Ectodermal cell (in vitro differentiated cells): ENCODE measurements around the gene ZBTB38.

ENCODE experiments used
- H3K27ac ChIP-seq: 2 replicates; pipeline ENCODE4 v1.7.0; 2013; ENCODE audit warnings: mild to moderate bottlenecking, low read depth, low read length; ENCODE audit not compliant: insufficient read depth, poor library complexity, severe bottlenecking
- H3K27me3 ChIP-seq: 2 replicates; pipeline ENCODE4 v1.7.0; 2013; ENCODE audit warnings: mild to moderate bottlenecking, low read length; ENCODE audit not compliant: insufficient read depth, control insufficient read depth, poor library complexity, severe bottlenecking
- H3K36me3 ChIP-seq: one replicate; pipeline ENCODE4 v1.7.0; 2013; ENCODE audit warnings: low read length; ENCODE audit not compliant: control insufficient read depth, insufficient read depth
- H3K4me1 ChIP-seq: one replicate; pipeline ENCODE4 v1.7.0; 2013; ENCODE audit warnings: low read length; ENCODE audit not compliant: control insufficient read depth, insufficient read depth
- H3K4me3 ChIP-seq: 2 replicates; pipeline ENCODE4 v1.7.0; 2013; ENCODE audit warnings: low read depth, low read length, control low read depth; ENCODE audit not compliant: insufficient read depth
- H3K9me3 ChIP-seq: 2 replicates; pipeline ENCODE4 v1.7.0; 2013; ENCODE audit warnings: mild to moderate bottlenecking, low read length, moderate library complexity; ENCODE audit not compliant: control insufficient read depth
- WGBS, 2 experiments: methylation state at CpG; one replicate each; pipeline ENCODE4 v1.1.7; 2013; ENCODE audit warnings: missing lambda C conversion rate in 2 of 2; 5-methylcytosine and 5-hydroxymethylcytosine counted together

Gene ZBTB38

DNA sequence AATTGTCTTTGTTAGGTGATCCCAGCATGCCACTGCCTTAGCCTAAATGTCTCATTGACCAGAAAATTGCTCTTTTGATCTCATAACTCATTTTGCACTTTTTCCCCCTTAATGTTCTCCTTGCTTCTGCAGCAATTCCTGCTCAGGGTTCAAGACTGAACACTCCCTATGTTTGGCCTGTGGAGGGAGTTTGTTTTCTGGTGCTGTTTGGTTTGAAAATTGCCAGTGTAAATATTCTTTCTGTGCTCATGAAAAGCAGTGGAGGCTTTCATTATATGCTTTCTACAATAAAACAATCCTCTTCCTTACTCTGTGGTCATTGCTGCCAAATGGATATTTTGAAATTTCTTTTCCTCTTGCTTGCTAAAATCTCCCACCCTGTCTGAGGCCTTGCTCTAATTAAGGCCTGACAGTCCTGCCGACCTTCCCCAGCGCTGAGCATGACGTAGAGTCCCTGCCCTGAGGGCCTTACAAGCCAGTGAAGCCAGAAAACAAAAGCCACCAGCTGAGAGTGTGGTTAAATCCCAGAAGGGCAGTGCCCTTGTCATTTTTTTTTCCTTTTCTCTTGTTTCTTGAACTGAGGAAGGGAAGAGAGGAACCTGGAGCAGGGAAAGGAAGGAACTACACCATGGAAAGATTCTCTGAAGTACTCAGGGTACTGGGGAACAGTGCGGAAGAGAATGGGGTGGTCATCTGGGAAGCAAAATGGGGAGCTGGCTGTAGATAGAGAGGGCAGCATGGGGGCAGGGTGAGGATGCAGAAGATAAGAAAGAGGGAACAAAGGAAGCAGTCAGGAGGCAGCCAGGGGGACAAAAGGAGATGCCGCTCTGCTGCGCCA, 24.8 kb downstream of the ZBTB38 start:
- Histone ChIP-seq H3K4me1 (peaks cover 30% of the 10 kb centered on the region), H3K9me3 (no peaks in the 10 kb centered on the region), H3K4me3 (no peak overlapping the region), H3K27me3 (no peaks in the 10 kb centered on the region), H3K27ac (peak overlapping the region; percentile 93), H3K36me3 (no peaks in the 10 kb centered on the region)
- WGBS, 2 experiments, result 7% methylated on average over 6 of the region's 6 CpGs

DNA sequence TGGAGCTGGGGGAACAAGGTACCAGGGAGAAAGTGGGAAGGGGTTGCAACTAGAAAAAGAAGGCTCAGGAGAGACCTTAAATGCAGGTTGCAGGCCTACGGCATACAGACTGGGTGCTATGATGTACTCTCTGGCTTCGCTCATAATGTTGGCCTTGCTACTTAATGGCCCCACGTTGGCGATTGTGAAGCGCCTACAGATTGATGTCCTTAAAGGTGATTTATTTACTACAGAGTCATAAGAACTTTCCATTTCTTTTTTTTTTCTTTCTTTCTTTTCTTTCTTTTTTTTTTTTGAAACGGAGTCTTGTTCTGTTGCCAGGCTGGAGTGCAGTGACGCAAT, 25.4 kb downstream of the ZBTB38 start:
- Histone ChIP-seq H3K9me3 (no peaks in the 10 kb centered on the region), H3K27ac (peak overlapping the region; percentile 93), H3K4me1 (peaks cover 30% of the 10 kb centered on the region)

DNA sequence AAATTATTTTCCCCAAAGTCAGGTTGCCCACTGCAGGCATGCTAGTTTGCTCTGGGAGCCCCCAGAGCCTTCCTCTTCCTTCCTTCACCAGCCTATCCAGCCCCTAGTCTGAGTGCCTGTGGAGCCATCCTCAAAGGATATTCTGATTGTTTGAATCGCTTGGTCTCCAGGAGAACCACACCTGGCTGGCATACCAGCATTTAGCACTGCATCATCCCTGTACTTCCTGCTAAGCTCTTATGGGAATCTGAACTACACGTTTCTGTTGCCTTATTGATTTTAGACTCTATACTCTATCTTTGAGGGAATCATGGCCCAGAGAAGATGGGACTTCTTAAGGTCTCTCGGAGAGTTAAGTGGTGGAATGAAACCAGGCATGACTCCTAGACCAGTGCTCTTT, 26.3 kb downstream of the ZBTB38 start:
- Histone ChIP-seq H3K4me3 (no peak overlapping the region), H3K36me3 (no peaks in the 10 kb centered on the region), H3K27ac (no peak overlapping the region), H3K4me1 (peaks cover 30% of the 10 kb centered on the region), H3K27me3 (no peaks in the 10 kb centered on the region), H3K9me3 (no peaks in the 10 kb centered on the region)
- WGBS, 2 experiments, result 95 to 96% methylated on average over 3 of the region's 3 CpGs

More for the DNA sequence above, 25.4 kb downstream of the ZBTB38 start:
- Histone ChIP-seq H3K27me3 (no peaks in the 10 kb centered on the region), H3K36me3 (no peaks in the 10 kb centered on the region), H3K4me3 (no peak overlapping the region)
- WGBS, 2 experiments, result 74 to 77% methylated on average over 7 of the region's 7 CpGs

DNA sequence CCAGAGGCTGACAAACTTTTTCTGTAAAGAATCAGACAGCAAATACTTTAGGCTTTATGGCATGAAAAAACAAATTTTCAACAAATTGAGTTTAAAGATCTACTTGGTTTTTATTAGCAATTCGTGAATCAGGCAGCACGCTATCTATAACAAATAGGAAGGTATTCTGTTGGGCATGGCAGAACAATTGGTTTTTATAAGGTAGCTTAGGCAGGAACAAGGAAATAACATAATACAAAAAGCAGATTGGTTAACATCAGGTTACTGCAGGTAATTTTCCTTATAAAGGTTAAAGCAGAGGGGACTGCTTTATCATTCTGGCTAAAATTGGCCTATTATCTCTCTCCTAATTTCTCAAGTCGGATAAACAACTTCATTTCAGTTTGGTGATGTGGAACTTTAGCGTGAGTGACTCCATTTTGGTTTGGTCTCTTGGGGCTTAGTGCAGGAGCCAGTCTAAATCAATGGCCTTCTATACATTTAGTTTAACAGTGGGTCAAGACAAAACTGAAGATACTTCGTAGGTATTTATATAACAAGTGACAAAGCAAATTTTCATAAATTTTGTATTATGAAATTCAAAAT, 26.8 kb downstream of the ZBTB38 start:
- Histone ChIP-seq H3K9me3 (no peaks in the 10 kb centered on the region), H3K36me3 (no peaks in the 10 kb centered on the region), H3K27me3 (no peaks in the 10 kb centered on the region), H3K27ac (no peak overlapping the region), H3K4me1 (peaks cover 30% of the 10 kb centered on the region), H3K4me3 (no peak overlapping the region)
- WGBS, 2 experiments, result 91 to 92% methylated on average over 4 of the region's 5 CpGs

DNA sequence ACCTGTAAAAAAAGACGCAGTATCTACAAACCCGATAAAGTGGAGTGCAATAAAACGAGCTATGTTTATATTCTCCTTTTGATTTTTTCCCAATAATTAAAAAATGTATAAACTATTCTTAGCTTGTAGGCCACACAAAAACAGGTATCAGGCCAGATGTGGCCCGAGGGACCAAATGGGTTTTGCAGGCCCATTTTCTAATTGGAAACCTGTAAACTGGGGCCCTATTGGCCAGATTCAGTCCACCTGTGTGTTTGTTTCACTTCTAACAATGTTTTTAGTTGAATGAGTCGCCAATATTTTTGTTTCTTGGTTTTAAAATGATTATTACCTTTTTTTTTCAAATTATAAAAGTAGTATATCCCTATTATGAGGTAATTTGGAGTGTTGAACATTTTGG, 29.7 kb downstream of the ZBTB38 start:
- H3K36me3 ChIP-seq, result no peaks in the 10 kb centered on the region
- no peak overlapping the region for H3K27ac ChIP-seq
- WGBS, 2 experiments, result 90 to 98% methylated on average over 3 to 4 of the region's 5 CpGs
- H3K4me3 ChIP-seq, result no peak overlapping the region
- H3K4me1 ChIP-seq, result peaks cover 16% of the 10 kb centered on the region
- no peaks in the 10 kb centered on the region for H3K9me3 ChIP-seq
- H3K27me3 ChIP-seq, result peaks cover under 1% of the 10 kb centered on the region

DNA sequence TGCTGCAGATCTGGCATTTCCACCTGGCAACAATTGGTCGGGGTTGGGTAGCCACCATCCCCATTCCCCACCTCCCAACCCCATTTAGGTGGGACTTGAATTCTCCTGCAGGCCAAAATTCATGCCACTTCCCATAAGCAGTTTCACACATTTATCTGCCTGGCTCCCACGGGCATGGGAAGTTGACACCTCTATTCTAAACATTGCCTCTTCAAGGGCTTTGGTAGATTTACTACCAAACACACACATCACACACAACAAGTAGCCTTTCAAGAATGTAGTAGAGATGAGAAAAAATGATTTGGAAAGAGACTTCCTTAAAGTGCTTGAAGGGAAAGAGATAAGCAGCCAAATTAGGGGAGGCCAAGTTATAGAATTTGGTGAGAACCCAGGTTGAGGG, 30.9 kb downstream of the ZBTB38 start:
- H3K4me3 ChIP-seq, result no peak overlapping the region
- H3K4me1 ChIP-seq, result peaks cover 5% of the 10 kb centered on the region
- peaks cover 8% of the 10 kb centered on the region for H3K27me3 ChIP-seq
- no peak overlapping the region for H3K27ac ChIP-seq
- no peaks in the 10 kb centered on the region for H3K36me3 ChIP-seq
- 60 to 81% methylated on average over 2 of the region's 2 CpGs for WGBS, 2 experiments
- no peaks in the 10 kb centered on the region for H3K9me3 ChIP-seq

DNA sequence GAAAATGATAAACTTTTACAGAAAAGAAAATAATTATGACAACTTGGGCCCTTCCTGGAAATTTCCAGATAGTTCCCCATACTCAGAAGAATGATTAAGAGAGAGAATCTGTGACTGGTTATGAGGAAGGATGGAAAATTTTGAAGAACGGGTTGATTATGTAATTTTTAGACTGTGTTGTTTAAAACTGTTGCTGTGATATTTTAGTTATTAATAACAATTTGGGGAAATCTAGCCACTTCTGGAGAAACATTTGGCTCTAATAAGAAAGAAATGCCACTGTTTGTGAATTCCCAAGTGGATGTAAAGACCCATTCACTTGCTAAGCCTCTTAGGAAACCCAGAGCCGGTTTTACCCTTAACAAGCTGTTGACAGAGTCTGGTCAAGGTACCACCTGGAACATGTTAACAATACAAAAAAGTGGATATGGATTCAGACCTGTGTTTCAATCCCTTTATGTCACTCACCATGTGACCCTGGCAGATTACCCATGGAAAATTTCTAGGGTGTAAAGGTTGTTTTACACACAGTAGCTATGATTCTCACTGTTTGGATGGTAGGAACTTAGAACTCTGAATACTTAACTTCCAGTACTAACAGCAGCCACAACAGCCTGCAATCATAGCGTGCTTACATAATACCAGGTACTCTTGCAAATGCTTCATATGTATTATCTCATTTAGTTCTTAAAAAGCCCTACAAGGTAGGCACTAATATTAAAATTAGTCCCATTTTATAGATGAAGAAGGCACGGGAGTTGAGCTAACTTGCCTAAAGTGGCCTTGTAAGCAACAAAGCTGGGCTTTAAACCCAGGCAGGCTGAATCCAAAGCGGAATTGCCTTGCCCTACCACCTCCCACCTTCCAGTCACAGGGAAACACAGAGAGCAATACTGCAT, 32.0 kb downstream of the ZBTB38 start:
- peaks cover 4% of the 10 kb centered on the region for H3K4me1 ChIP-seq
- H3K9me3 ChIP-seq, result no peaks in the 10 kb centered on the region
- H3K36me3 ChIP-seq, result no peaks in the 10 kb centered on the region
- 63 to 69% methylated on average over 4 to 5 of the region's 5 CpGs for WGBS, 2 experiments
- no peak overlapping the region for H3K27ac ChIP-seq
- peaks cover 8% of the 10 kb centered on the region for H3K27me3 ChIP-seq
- no peak overlapping the region for H3K4me3 ChIP-seq

DNA sequence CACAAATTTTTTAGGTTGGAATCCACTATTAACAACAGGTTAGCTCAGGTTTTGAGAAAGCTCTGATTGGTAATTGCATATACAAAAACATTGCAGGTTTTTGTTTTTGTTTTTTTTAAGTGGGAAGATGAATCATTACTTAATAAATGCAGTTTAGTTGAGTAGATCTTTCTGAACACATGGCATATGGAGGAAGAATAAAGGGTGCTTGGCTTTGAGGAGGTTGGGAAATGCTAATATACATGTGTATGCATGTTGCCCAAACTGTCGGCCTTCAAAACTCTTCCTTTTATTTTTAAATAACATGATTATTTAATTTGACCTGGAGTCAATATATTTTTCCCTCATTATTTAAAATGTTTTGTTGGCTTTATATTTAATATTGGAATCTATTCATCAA, 32.8 kb downstream of the ZBTB38 start:
- Histone ChIP-seq H3K4me1 (peaks cover 4% of the 10 kb centered on the region), H3K27me3 (peaks cover 8% of the 10 kb centered on the region), H3K36me3 (no peaks in the 10 kb centered on the region), H3K27ac (no peak overlapping the region), H3K9me3 (no peaks in the 10 kb centered on the region), H3K4me3 (no peak overlapping the region)
- no CpG with 5 or more reads among the region's 1 CpG for WGBS, 2 experiments

DNA sequence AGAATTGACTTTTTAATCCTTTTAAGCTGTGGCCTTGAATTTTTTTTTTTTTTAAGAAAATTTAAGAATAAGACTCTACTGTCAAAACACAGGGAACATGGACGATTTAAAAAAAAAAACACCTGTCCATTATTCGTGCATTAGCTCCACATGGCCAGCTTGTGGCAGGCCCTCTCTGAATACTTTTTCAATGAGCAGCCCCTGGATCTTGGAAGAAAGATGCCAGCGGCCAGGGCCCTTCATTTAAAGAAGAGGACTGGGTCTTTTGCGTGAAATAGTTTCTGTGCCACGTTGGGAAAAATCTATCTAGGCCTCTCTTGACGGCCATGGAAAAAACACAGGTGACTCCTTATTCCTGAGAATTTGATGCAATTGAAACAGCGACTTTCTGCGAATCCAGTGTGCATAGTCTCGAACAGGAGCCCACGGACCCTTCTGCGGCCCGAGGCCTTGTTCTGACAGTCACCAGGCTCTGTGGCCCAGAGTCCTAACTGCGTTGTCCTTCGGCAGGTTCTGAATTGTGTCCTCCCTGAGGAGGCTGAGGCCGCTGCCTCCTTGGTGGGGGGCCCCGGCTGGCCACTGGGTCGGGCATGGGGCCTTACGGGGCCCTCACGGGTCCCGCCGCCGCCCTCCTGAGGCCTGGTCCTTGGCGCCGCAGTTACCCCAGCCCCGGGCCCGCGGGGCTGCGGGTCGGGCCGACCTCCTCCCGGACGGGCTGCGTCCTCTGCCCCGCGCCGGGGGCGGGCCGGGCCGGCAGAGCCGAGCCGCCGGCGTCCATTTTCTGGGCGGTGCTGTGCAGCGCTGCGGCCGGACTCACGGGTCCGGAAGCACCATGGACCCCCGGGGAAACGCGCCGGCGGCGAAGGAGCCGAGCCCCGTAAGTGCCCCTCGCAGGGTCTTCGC, 33.5 kb downstream of the ZBTB38 start:
- Histone ChIP-seq H3K4me3 (peak overlapping the region; percentile 55), H3K27me3 (peaks cover 8% of the 10 kb centered on the region), H3K27ac (peak overlapping the region; percentile 30), H3K9me3 (no peaks in the 10 kb centered on the region), H3K36me3 (no peaks in the 10 kb centered on the region), H3K4me1 (peaks cover 4% of the 10 kb centered on the region)
- 13 to 15% methylated on average over 59 of the region's 59 CpGs for WGBS, 2 experiments
